Superior temporal gyrus (tissue), 1 donor: ENCODE measurements around the gene CRACDL.
"Not testable (repeated sequence)": the region's sequence is repeated elsewhere in the genome, so short reads cannot be mapped to it uniquely, and the experiment has no call there.

Experiments used
- DNase-seq: peaks from one replicate; pipeline ENCODE4 v3.0.0-alpha.2; 2016; ENCODE audit errors: extremely low spot score

Gene CRACDL

GRCh38 chr2:98907385-98907784, 28.6 kb downstream of the CRACDL start:
- DNase-seq: no peak

- no peak for DNase-seq
Observed at GRCh38 chr2:98903767-98904485, 32.1 kb downstream of the CRACDL start.

GRCh38 chr2:98903064-98903355, 33.0 kb downstream of the CRACDL start:
- no peak for DNase-seq

- DNase-seq: no peak
Observed at GRCh38 chr2:98902209-98903063, 33.6 kb downstream of the CRACDL start.

GRCh38 chr2:98901702-98902101, 34.3 kb downstream of the CRACDL start:
- DNase-seq: no peak

GRCh38 chr2:98901291-98901690, 34.7 kb downstream of the CRACDL start:
- no peak for DNase-seq

GRCh38 chr2:98900721-98901120, 35.3 kb downstream of the CRACDL start:
- DNase-seq: no peak

GRCh38 chr2:98899703-98900078, 36.3 kb downstream of the CRACDL start:
- not testable (repeated sequence) for DNase-seq

- no peak for DNase-seq
Observed at GRCh38 chr2:98899041-98899702, 36.9 kb downstream of the CRACDL start.

GRCh38 chr2:98898423-98898841, 37.6 kb downstream of the CRACDL start:
- DNase-seq: no peak

- DNase-seq: no peak
Observed at GRCh38 chr2:98897746-98898145, 38.3 kb downstream of the CRACDL start.

GRCh38 chr2:98896944-98897343, 39.1 kb downstream of the CRACDL start:
- DNase-seq: peak; percentile 62

GRCh38 chr2:98896416-98896815, 39.6 kb downstream of the CRACDL start:
- no peak for DNase-seq

GRCh38 chr2:98895901-98896300, 40.1 kb downstream of the CRACDL start:
- no peak for DNase-seq

- DNase-seq: no peak
Observed at GRCh38 chr2:98895221-98895620, 40.8 kb downstream of the CRACDL start.

- no peak for DNase-seq
Observed at GRCh38 chr2:98894331-98895000, 41.6 kb downstream of the CRACDL start.

- DNase-seq: no peak
Observed at GRCh38 chr2:98893911-98894321, 42.1 kb downstream of the CRACDL start.

GRCh38 chr2:98892871-98893270, 43.2 kb downstream of the CRACDL start:
- DNase-seq: no peak

- no peak for DNase-seq
Observed at GRCh38 chr2:98891591-98891990, 44.4 kb downstream of the CRACDL start.

GRCh38 chr2:98886066-98886554, 49.9 kb downstream of the CRACDL start:
- DNase-seq: no peak

- DNase-seq: no peak
Observed at GRCh38 chr2:98884658-98885057, 51.4 kb downstream of the CRACDL start.

- DNase-seq: peak; percentile 67
Observed at GRCh38 chr2:98883780-98884211, 52.2 kb downstream of the CRACDL start.
